ENCODE measurements around the gene ERG28. TPM values are rescaled to one million over a fixed set of nuclear protein-coding genes. Genes with fewer than 3 reads are reported as not detected.

The ERG28 gene
- total RNA-seq, 3 donors from 2014 or later (not counting 1 experiment from before 2014, with no cell fraction given), result 10.5 to 11.1 (median 10.9) TPM

GRCh38 chr14:75610834-75611233, 49.8 kb downstream of the ERG28 start:
- intact Hi-C loops (cut with micrococcal nuclease), result no loop called here
- H3K4me1 ChIP-seq (ENCODE audit: control insufficient read depth, insufficient read depth, low read length), result peaks cover 8% of the 10 kb centered on the region
- no peak overlapping the region for H3K4me3 ChIP-seq (ENCODE audit: low read length)
- Mint-ChIP-seq H3K36me3 (no peaks in the 10 kb centered on the region), H3K4me1 (no peaks in the 10 kb centered on the region), H3K4me3 (no peak overlapping the region), H3K27ac (no peak overlapping the region), H3K27me3 (ENCODE audit: low read depth in 2 of 2) (no peaks in the 10 kb centered on the region), H3K9me3 (no peaks in the 10 kb centered on the region)
- 91% methylated on average over 4 of the region's 4 CpGs for WGBS (ENCODE audit: insufficient coverage)
- H3K27ac ChIP-seq (ENCODE audit: low read length), result no peak overlapping the region
- DNase-seq (no peak), ATAC-seq (no peak)
- no peaks in the 10 kb centered on the region for H3K36me3 ChIP-seq (ENCODE audit: control insufficient read depth, insufficient read depth, low read length)
- TF ChIP-seq, protein P1, sequence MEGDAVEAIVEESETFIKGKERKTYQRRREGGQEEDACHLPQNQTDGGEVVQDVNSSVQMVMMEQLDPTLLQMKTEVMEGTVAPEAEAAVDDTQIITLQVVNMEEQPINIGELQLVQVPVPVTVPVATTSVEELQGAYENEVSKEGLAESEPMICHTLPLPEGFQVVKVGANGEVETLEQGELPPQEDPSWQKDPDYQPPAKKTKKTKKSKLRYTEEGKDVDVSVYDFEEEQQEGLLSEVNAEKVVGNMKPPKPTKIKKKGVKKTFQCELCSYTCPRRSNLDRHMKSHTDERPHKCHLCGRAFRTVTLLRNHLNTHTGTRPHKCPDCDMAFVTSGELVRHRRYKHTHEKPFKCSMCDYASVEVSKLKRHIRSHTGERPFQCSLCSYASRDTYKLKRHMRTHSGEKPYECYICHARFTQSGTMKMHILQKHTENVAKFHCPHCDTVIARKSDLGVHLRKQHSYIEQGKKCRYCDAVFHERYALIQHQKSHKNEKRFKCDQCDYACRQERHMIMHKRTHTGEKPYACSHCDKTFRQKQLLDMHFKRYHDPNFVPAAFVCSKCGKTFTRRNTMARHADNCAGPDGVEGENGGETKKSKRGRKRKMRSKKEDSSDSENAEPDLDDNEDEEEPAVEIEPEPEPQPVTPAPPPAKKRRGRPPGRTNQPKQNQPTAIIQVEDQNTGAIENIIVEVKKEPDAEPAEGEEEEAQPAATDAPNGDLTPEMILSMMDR (IDR thresholded peaks at IDR 0.05), result no peak
- H3K9me3 ChIP-seq (ENCODE audit: control insufficient read depth, insufficient read depth, low read length), result no peaks in the 10 kb centered on the region
- H3K27me3 ChIP-seq (ENCODE audit: control insufficient read depth, insufficient read depth, low read length), result no peaks in the 10 kb centered on the region

DNA sequence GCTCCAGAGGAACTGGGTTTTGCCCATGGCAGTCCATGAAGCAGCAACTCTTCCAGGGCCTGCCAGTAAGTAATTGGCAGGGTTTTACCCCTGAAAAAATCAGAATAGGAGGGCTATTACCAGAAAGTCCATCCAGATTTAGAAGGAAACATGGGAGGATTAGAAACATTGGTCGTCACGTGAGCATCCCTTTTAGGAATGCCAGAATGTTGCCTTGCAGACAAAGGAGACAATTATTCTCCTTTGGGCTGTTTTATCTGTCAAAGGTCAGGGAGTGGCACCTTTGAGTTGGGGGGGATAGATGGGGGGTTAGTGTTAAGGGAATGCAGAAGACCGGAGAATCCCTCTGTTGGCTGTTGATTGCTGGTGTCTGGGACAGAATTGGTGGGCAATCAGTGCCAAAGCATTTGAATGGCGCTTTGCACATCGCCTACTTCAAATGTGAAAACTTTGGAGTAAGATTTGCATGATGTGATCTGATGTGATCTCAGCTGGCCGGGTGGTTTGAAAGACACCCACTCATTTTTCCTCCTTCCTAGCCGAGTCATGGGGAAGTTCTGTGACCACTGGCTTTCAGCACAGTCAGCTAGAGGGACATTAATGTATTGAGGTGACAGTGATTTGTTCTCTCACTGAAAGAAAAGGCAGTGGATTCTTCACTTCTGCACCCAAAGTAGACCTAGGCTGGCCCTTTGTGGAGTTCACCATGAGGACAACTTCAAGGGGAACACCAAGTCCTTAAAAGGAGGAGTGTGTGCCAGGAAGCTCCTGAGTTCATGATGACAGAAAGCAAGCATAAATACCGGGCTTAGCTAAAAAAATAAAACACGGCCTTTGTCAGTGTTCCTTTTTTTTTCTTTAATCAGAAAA, 50.8 kb downstream of the ERG28 start:
- no peak for ATAC-seq
- WGBS (ENCODE audit: insufficient coverage), result 72% methylated on average over 8 of the region's 9 CpGs
- H3K4me3 Mint-ChIP-seq, result no peak overlapping the region
- peaks cover 5% of the 10 kb centered on the region for H3K4me1 ChIP-seq (ENCODE audit: control insufficient read depth, insufficient read depth, low read length)
- DNase-seq, result peak in 1 of 2 donors; percentile 3
- H3K27me3 ChIP-seq (ENCODE audit: control insufficient read depth, insufficient read depth, low read length), result no peaks in the 10 kb centered on the region
- no peak overlapping the region for H3K27ac ChIP-seq (ENCODE audit: low read length)
- H3K27me3 Mint-ChIP-seq (ENCODE audit: low read depth in 2 of 2), result no peaks in the 10 kb centered on the region
- H3K36me3 Mint-ChIP-seq, result no peaks in the 10 kb centered on the region
- H3K4me1 Mint-ChIP-seq, result no peaks in the 10 kb centered on the region
- H3K4me3 ChIP-seq (ENCODE audit: low read length), result no peak overlapping the region
- no peaks in the 10 kb centered on the region for H3K9me3 ChIP-seq (ENCODE audit: control insufficient read depth, insufficient read depth, low read length)
- H3K9me3 Mint-ChIP-seq, result no peaks in the 10 kb centered on the region
- TF ChIP-seq, protein P1 (IDR thresholded peaks at IDR 0.05), result no peak
- no peak overlapping the region for H3K27ac Mint-ChIP-seq
- H3K36me3 ChIP-seq (ENCODE audit: control insufficient read depth, insufficient read depth, low read length), result no peaks in the 10 kb centered on the region
- intact Hi-C loops (cut with micrococcal nuclease), result no loop called here

- Mint-ChIP-seq H3K36me3 (no peaks in the 10 kb centered on the region), H3K9me3 (no peaks in the 10 kb centered on the region), H3K27ac (no peak overlapping the region), H3K4me1 (no peaks in the 10 kb centered on the region), H3K27me3 (ENCODE audit: low read depth in 2 of 2) (no peaks in the 10 kb centered on the region), H3K4me3 (no peak overlapping the region)
- ATAC-seq (no peak), DNase-seq (no peak)
- Histone ChIP-seq H3K4me3 (ENCODE audit: low read length) (no peak overlapping the region), H3K4me1 (ENCODE audit: control insufficient read depth, insufficient read depth, low read length) (peaks cover 3% of the 10 kb centered on the region), H3K27me3 (ENCODE audit: control insufficient read depth, insufficient read depth, low read length) (no peaks in the 10 kb centered on the region), H3K27ac (ENCODE audit: low read length) (no peak overlapping the region), H3K36me3 (ENCODE audit: control insufficient read depth, insufficient read depth, low read length) (no peaks in the 10 kb centered on the region), H3K9me3 (ENCODE audit: control insufficient read depth, insufficient read depth, low read length) (no peaks in the 10 kb centered on the region)
- TF ChIP-seq, protein P1 (IDR thresholded peaks at IDR 0.05), result no peak
- intact Hi-C loops (cut with micrococcal nuclease), result no loop called here
- 91% methylated on average over 3 of the region's 4 CpGs for WGBS (ENCODE audit: insufficient coverage)
Measured at GRCh38 chr14:75609116-75609515, 51.6 kb downstream of the ERG28 start.
